ENCODE measurements around the gene CNNM1.

DNA sequence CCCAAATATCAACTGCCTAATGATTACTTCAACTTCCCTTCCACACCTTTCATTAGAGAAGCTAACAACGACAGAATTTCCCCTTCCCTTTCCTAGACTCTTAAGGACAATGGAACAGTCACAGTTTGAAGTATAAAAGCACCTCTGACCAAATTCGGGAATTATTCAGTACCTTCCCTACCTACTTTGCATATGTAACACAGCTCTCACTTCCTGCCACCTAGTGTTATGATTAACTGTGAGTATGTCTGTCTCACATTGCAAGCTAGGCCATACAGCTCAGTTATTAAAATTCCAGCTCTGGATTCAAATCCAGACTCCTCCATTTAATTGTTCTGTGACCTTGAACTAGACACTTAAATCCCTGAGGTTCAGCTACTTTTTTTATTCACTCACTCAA lies 48.7 kb upstream of the CNNM1 start:
- TF ChIP-seq POLR2AphosphoS5 (IDR thresholded peaks at IDR 0.05; ENCODE audit: low read depth, low read length) (no peak), POLR2A (IDR thresholded peaks at IDR 0.05; ENCODE audit: low read depth, low read length) (no peak)
